HepG2 (cell line): ENCODE data around the gene EGFL8. TPM values are rescaled to one million over a fixed set of nuclear protein-coding genes. Genes with fewer than 3 reads are reported as not detected.

Experiments used
- ARHGAP35 ChIP-seq: sonication (generic); formaldehyde crosslinking; IDR thresholded peaks from 2 replicates; pipeline ENCODE4 v1.9.0; 2022; ENCODE audit warnings: mild to moderate bottlenecking, inconsistent platforms, moderate library complexity, missing genetic modification reagents, borderline replicate concordance
- DNMT1 ChIP-seq: sonication (generic); formaldehyde crosslinking; IDR thresholded peaks from 2 replicates; pipeline ENCODE4 v1.5.1; 2020; ENCODE audit warnings: mild to moderate bottlenecking, missing genetic modification reagents
- KLF15 ChIP-seq: sonication (generic); formaldehyde crosslinking; IDR thresholded peaks from 2 replicates; pipeline ENCODE4 v1.8.1; 2023; ENCODE audit warnings: borderline replicate concordance, mild to moderate bottlenecking, inconsistent platforms, missing genetic modification reagents, mixed read lengths
- MIER2 ChIP-seq: IDR thresholded peaks from 2 replicates; pipeline ENCODE4 v1.6.1; 2016; ENCODE audit warnings: missing biosample characterization, missing genetic modification reagents
- PAXIP1 ChIP-seq: sonication (generic); formaldehyde crosslinking; conservative IDR thresholded peaks from 2 replicates; pipeline ENCODE4 v1.4.0; 2020; ENCODE audit warnings: mild to moderate bottlenecking, missing genetic modification reagents, moderate library complexity
- PCBP2 ChIP-seq: fragments of 200-400 bp; formaldehyde crosslinking; optimal IDR thresholded peaks from 2 replicates; pipeline ENCODE3; 2018; ENCODE audit warnings: low read length, low read depth; ENCODE audit not compliant: poor library complexity, severe bottlenecking
- POGK ChIP-seq: sonication (generic); formaldehyde crosslinking; conservative IDR thresholded peaks from 2 replicates; pipeline ENCODE4 v1.8.0; 2022; ENCODE audit warnings: mild to moderate bottlenecking, moderate library complexity, missing genetic modification reagents
- SNRNP70 ChIP-seq: fragments of 200-400 bp; formaldehyde crosslinking; IDR thresholded peaks from 2 replicates; pipeline ENCODE4 v1.6.1; 2017; ENCODE audit warnings: mild to moderate bottlenecking, low read depth, low read length, moderate library complexity
- TEAD3 ChIP-seq: optimal IDR thresholded peaks from 2 replicates; pipeline ENCODE3; 2016; ENCODE audit warnings: borderline replicate concordance
- UBTF ChIP-seq: sonication (generic); formaldehyde crosslinking; IDR thresholded peaks from 2 replicates; pipeline ENCODE4 v1.4.0; 2020; ENCODE audit warnings: mild to moderate bottlenecking, missing genetic modification reagents
- ZBTB33 ChIP-seq: sonication (generic); formaldehyde crosslinking; IDR thresholded peaks from 2 replicates; pipeline ENCODE4 v1.4.0; 2020; ENCODE audit warnings: missing genetic modification reagents
- ZFP91 ChIP-seq: sonication (generic); formaldehyde crosslinking; IDR thresholded peaks from 2 replicates; pipeline ENCODE4 v1.9.0; 2022; ENCODE audit warnings: missing genetic modification reagents, mild to moderate bottlenecking, borderline replicate concordance
- ZNF20 ChIP-seq: sonication (generic); formaldehyde crosslinking; IDR thresholded peaks from 2 replicates; pipeline ENCODE4 v1.4.0; 2020; ENCODE audit warnings: mild to moderate bottlenecking, moderate library complexity, missing genetic modification reagents
- ZNF607 ChIP-seq: sonication (generic); formaldehyde crosslinking; IDR thresholded peaks from 2 replicates; pipeline ENCODE4 v1.5.1; 2020; ENCODE audit warnings: missing genetic modification reagents, mild to moderate bottlenecking, borderline replicate concordance
- ZNF691 ChIP-seq: sonication (generic); formaldehyde crosslinking; IDR thresholded peaks from 2 replicates; pipeline ENCODE4 v1.4.0; 2020; ENCODE audit warnings: missing genetic modification reagents, low read depth, mild to moderate bottlenecking, borderline replicate concordance
- polyA plus RNA-seq, 8 experiments: library from polyadenylated mRNA; depleted of rRNA in 3 of 8; stranded (reverse) in 7 of 8; unstranded in 1 of 8; fragments of >200 nt; fragmentation: Illumina TruSeq in 4 of 8; extraction: Trizol in 4 of 8; gene quantifications; 2 replicates each; pipeline versions ENCODE4 v1.2.1 to v1.2.3, GENCODE V29; 2011 to 2016; ENCODE audit warnings: low read depth in 4 of 8, missing spikeins in 1 of 8, mixed read lengths in 1 of 8; ENCODE audit not compliant: insufficient read depth in 1 of 8
- total RNA-seq, 5 experiments: library from RNA; depleted of rRNA; stranded (reverse); fragments of >200 nt; fragmentation: Illumina TruSeq; extraction: Trizol; gene quantifications; 2 replicates each; pipeline ENCODE4 v1.2.3, GENCODE V29; 2016; ENCODE audit warnings: low read depth in 1 of 5

Gene EGFL8
- total and polyA plus RNA-seq, 2 of the 13 experiments (the other 11 are each of a cell fraction or from before 2014, with no cell fraction given), result 10.0 to 11.5 TPM

GRCh38 chr6:32129297-32130088 is 34.9 kb upstream of the EGFL8 start (continued):
- TF ChIP-seq PAXIP1 (CRISPR knock-in tag), result no peak
- TF ChIP-seq SNRNP70, result no peak
- TF ChIP-seq ZBTB33 (CRISPR knock-in tag), result no peak
- TF ChIP-seq UBTF (CRISPR knock-in tag), result no peak
- TF ChIP-seq ZNF607, result no peak
- TF ChIP-seq KLF15 (CRISPR knock-in tag), result 0 out of 2 replicates have a peak, but pooled peaks have one; percentile 22
- TF ChIP-seq TEAD3 (CRISPR knock-in tag), result peak; percentile 5
- no peak for TF ChIP-seq POGK (CRISPR knock-in tag)
- no peak for TF ChIP-seq PCBP2
- TF ChIP-seq ZNF691 (CRISPR knock-in tag), result no peak
- 0 out of 2 replicates have a peak, but pooled peaks have one; percentile 9 for TF ChIP-seq MIER2 (CRISPR knock-in tag)
- TF ChIP-seq DNMT1 (CRISPR knock-in tag), result no peak
- no peak for TF ChIP-seq ZFP91 (CRISPR knock-in tag)
- TF ChIP-seq ARHGAP35 (CRISPR knock-in tag), result no peak
- TF ChIP-seq ZNF20 (CRISPR knock-in tag), result no peak
